HG03139 (cell line): Measurements from ENCODE around the gene EPB41.

Source experiments
- ATAC-seq: cut with Tn5 transposase; IDR thresholded peaks from one replicate; pipeline ENCODE4 v1.9.1; 2021; ENCODE audit not compliant: unreplicated experiment

The EPB41 gene

DNA sequence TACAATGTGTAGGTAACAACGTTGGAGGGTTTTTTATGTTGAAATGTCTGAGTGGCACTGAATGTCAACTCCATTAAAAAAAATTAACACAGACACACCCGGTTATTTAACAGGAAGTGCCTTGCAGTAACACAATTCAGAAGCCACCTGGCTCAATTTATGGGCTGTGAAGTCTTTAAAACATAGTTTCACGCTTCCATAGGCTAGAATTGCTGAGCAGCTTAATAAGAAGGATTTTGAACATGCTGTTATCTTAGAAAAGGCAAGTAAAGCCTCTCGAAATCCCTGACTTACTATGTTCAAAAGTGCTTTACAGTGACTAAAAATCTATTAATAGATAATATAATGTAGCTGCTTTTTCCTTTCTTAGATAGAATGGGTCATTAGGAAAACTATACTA lies 247.7 kb downstream of the EPB41 start:
- no peak for ATAC-seq

DNA sequence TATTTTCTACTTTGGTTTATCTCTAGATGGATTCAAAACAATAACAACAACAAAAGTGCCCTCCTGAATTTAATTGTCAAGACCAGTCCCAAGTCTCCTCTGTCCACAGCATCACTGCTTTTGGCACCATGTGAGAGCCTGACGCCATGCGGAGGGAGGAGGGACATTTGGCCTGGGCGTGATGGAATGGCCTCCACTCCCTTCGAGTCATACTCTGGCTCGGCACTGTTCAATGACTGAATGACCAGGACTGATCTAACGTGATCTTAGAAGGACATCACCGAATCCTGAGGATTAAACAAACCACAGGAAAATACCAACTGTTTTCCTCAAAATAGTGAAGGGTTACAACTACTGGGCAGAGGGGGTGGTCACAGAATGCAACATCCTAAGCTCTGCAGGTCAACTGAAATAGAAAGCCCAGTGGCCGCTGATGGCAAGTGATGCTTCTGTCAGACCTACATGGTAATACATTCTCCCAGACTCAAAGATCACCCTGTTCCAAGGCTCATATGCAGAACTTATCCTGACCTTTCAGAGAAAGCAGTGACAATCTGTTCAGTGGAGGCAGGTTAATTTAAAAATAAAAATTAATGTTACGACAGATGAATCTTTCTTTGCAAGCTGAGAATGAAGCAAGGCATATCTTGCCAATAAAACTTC lies 248.2 kb downstream of the EPB41 start:
- no peak for ATAC-seq

DNA sequence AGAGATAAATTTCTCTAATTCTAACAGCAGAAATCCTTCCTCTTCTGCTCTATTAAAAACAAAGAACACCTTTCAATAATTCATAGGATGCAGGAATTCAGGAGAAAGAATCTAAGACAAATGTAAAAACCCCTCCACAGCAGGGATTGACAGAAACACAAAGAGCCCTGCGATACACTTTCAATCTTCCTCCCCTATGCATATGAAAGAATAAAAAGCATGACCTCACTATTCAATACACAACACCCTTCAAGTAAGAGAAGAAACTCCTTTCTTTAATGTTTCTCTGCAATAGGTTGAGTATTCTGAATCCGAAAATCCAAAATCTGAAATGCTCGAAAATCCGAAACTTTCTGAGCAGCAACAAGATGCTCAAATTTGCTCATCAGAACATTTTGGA lies 250.2 kb downstream of the EPB41 start:
- ATAC-seq, result no peak

DNA sequence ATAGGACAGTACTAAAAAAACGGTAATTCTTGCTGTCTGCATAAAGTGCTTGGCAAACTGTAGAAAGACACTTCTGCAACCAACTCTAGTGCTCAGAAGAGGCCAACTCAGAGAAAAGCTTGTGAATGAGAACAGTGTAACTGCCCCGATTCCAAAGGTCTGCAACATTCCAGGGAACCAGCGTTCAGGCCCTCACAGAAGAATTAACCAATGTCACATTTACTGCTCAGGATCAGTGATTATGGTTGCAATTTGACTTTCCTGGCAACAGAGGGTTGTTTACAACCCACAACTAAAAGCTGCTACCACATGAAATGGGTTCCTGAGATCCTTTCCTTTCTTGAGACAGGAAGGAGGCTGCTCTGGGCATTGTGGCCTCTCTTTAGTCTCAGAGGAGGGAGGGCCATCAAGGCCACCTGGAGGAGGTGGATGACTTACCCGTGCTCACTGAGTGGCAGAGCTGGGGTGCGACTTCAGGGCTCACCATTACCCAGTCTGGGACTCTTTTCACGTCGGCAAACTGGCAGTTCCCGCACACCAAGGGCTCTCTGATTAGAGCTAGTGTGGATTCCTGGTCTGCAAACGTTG lies 252.0 kb downstream of the EPB41 start:
- ATAC-seq, result no peak

DNA sequence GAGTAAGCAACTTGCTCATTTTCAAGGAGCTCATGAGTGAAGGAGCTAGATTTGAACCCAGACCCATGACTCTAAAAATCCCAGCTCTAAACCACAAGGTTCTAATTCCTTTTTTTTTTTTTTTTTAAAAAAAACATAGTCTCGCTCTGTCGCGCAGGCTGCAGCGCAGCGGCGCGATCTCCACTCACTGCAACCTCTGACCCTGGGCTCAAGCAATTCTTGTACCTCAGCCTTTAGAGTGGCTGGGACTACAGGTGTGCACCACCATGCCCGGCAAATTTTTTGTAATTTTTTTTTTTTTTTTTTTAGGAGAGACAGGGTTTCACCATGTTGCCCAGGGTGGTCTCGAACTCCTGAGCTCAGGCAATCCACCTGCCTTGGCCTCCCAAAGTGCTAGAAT lies 253.5 kb downstream of the EPB41 start:
- no peak for ATAC-seq
